Panc1 (cell line): ENCODE measurements around the gene KDM7A.

Source experiments
- TF ChIP-seq, protein P1 (sequence below): fragments of 450-650 bp; IDR thresholded peaks from 2 replicates; pipeline ENCODE4 v1.5.1; 2017; ENCODE audit warnings: mild to moderate bottlenecking
- TF ChIP-seq, protein P2 (sequence below), 2 experiments: IDR thresholded peaks; 2 replicates each; pipeline ENCODE4 v1.6.1; 2011 to 2012; ENCODE audit warnings: low read depth in 2 of 2, control low read depth in 1 of 2, low read length in 1 of 2, mild to moderate bottlenecking in 1 of 2, moderate library complexity in 1 of 2; ENCODE audit not compliant: insufficient read depth in 1 of 2

- TF ChIP-seq, protein P1, sequence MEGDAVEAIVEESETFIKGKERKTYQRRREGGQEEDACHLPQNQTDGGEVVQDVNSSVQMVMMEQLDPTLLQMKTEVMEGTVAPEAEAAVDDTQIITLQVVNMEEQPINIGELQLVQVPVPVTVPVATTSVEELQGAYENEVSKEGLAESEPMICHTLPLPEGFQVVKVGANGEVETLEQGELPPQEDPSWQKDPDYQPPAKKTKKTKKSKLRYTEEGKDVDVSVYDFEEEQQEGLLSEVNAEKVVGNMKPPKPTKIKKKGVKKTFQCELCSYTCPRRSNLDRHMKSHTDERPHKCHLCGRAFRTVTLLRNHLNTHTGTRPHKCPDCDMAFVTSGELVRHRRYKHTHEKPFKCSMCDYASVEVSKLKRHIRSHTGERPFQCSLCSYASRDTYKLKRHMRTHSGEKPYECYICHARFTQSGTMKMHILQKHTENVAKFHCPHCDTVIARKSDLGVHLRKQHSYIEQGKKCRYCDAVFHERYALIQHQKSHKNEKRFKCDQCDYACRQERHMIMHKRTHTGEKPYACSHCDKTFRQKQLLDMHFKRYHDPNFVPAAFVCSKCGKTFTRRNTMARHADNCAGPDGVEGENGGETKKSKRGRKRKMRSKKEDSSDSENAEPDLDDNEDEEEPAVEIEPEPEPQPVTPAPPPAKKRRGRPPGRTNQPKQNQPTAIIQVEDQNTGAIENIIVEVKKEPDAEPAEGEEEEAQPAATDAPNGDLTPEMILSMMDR = no peak
- TF ChIP-seq, protein P2, sequence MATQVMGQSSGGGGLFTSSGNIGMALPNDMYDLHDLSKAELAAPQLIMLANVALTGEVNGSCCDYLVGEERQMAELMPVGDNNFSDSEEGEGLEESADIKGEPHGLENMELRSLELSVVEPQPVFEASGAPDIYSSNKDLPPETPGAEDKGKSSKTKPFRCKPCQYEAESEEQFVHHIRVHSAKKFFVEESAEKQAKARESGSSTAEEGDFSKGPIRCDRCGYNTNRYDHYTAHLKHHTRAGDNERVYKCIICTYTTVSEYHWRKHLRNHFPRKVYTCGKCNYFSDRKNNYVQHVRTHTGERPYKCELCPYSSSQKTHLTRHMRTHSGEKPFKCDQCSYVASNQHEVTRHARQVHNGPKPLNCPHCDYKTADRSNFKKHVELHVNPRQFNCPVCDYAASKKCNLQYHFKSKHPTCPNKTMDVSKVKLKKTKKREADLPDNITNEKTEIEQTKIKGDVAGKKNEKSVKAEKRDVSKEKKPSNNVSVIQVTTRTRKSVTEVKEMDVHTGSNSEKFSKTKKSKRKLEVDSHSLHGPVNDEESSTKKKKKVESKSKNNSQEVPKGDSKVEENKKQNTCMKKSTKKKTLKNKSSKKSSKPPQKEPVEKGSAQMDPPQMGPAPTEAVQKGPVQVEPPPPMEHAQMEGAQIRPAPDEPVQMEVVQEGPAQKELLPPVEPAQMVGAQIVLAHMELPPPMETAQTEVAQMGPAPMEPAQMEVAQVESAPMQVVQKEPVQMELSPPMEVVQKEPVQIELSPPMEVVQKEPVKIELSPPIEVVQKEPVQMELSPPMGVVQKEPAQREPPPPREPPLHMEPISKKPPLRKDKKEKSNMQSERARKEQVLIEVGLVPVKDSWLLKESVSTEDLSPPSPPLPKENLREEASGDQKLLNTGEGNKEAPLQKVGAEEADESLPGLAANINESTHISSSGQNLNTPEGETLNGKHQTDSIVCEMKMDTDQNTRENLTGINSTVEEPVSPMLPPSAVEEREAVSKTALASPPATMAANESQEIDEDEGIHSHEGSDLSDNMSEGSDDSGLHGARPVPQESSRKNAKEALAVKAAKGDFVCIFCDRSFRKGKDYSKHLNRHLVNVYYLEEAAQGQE (IDR thresholded peaks at IDR 0.05; ENCODE audit: insufficient read depth in 1 of 2, low read depth in 2 of 2, low read length in 1 of 2) = no peak
These were observed 23.1 kb downstream of the KDM7A start for GRCh38 chr7:140153666-140154161.
